GOT3 (cell line): ENCODE data around the gene VAPA.

Source experiments
- DNase-seq: peaks from one replicate; lab custom pipeline; 2025; ENCODE audit warnings: mixed read lengths; lab: John Stamatoyannopoulos, UW

The VAPA gene

GRCh38 chr18:10003281-10003680 is 89.5 kb downstream of the VAPA start:
- DNase-seq, result no peak

GRCh38 chr18:10003866-10004265 is 90.0 kb downstream of the VAPA start:
- no peak for DNase-seq

GRCh38 chr18:10006311-10006893 is 92.6 kb downstream of the VAPA start:
- DNase-seq, result no peak

GRCh38 chr18:10008006-10008647 is 94.3 kb downstream of the VAPA start:
- no peak for DNase-seq
